Epithelial cell of esophagus (primary cell): ENCODE measurements around the gene UBR1.

Source experiments
- DNase-seq: peaks from one replicate; pipeline ENCODE4 v3.0.0; 2010; ENCODE audit warnings: low read depth
- H3K4me3 ChIP-seq: 2 replicates; pipeline ENCODE4 v1.5.1; 2011; ENCODE audit warnings: mild to moderate bottlenecking, low read length, control low read depth
- TF ChIP-seq, protein P1 (sequence below): IDR thresholded peaks from 2 replicates; pipeline ENCODE4 v1.5.1; 2011; ENCODE audit warnings: low read depth, mild to moderate bottlenecking, low read length, control low read depth, inconsistent platforms; ENCODE audit not compliant: insufficient read depth; ENCODE audit errors: missing control alignments

Gene UBR1

GRCh38 chr15:43107751-43108150 is 1.9 kb upstream of the UBR1 start:
- H3K4me3 ChIP-seq = no peak overlapping the region
- TF ChIP-seq, protein P1, sequence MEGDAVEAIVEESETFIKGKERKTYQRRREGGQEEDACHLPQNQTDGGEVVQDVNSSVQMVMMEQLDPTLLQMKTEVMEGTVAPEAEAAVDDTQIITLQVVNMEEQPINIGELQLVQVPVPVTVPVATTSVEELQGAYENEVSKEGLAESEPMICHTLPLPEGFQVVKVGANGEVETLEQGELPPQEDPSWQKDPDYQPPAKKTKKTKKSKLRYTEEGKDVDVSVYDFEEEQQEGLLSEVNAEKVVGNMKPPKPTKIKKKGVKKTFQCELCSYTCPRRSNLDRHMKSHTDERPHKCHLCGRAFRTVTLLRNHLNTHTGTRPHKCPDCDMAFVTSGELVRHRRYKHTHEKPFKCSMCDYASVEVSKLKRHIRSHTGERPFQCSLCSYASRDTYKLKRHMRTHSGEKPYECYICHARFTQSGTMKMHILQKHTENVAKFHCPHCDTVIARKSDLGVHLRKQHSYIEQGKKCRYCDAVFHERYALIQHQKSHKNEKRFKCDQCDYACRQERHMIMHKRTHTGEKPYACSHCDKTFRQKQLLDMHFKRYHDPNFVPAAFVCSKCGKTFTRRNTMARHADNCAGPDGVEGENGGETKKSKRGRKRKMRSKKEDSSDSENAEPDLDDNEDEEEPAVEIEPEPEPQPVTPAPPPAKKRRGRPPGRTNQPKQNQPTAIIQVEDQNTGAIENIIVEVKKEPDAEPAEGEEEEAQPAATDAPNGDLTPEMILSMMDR = no peak
- no peak for DNase-seq

GRCh38 chr15:43106486-43106829 is 620 bp upstream of the UBR1 start:
- peak overlapping the region; percentile 67 for H3K4me3 ChIP-seq
- TF ChIP-seq, protein P1 = no peak
- no peak for DNase-seq

GRCh38 chr15:43105077-43105736 is 631 bp downstream of the UBR1 start:
- H3K4me3 ChIP-seq = peak overlapping the region; percentile 67
- peak; percentile 41 for DNase-seq
- TF ChIP-seq, protein P1 = peak; percentile 23

GRCh38 chr15:43104426-43104825 is 1.4 kb downstream of the UBR1 start:
- DNase-seq = peak; percentile 59
- H3K4me3 ChIP-seq = peak overlapping the region; percentile 67
- TF ChIP-seq, protein P1 = no peak

- TF ChIP-seq, protein P1 = no peak
- no peak overlapping the region for H3K4me3 ChIP-seq
- DNase-seq = peak; percentile 78
Observed at GRCh38 chr15:43103907-43104306, 1.9 kb downstream of the UBR1 start.

GRCh38 chr15:43102187-43102586 is 3.7 kb downstream of the UBR1 start:
- no peak overlapping the region for H3K4me3 ChIP-seq
- TF ChIP-seq, protein P1 = no peak
- DNase-seq = no peak

- H3K4me3 ChIP-seq = no peak overlapping the region
- TF ChIP-seq, protein P1 = no peak
- peak; percentile 93 for DNase-seq
Observed at GRCh38 chr15:43100971-43101370, 4.9 kb downstream of the UBR1 start.
